Right atrium auricular region (tissue), 2 donors: ENCODE measurements around the gene DNA2. TPM values are rescaled to one million over a fixed set of nuclear protein-coding genes. Genes with fewer than 3 reads are reported as not detected.
"Not testable (repeated sequence)": the region's sequence is repeated elsewhere in the genome, so short reads cannot be mapped to it uniquely, and the experiment has no call there.

Source experiments
- DNase-seq: peaks from one replicate; pipeline ENCODE4 v3.0.0-alpha.2; 2019; ENCODE audit warnings: low spot score
- H3K27ac ChIP-seq, 2 donors: fragments of 200-600 bp; sonication (generic); 1 replicate in 1 of 2; 2 replicates in 1 of 2; pipeline ENCODE4 v1.5.1; 2016 to 2019
- H3K27me3 ChIP-seq, 2 donors: fragments of 200-600 bp; sonication (generic); one replicate each; pipeline versions ENCODE4 v1.5.1 to v1.6.0; 2017 to 2019
- H3K36me3 ChIP-seq: fragments of 200-600 bp; sonication (generic); one replicate; pipeline ENCODE4 v1.5.1; 2016
- H3K4me1 ChIP-seq, 2 donors: fragments of 200-600 bp; sonication (generic); one replicate each; pipeline versions ENCODE4 v1.5.1 to v1.6.0; 2017 to 2019
- H3K4me3 ChIP-seq, 2 donors: fragments of 200-600 bp; sonication (generic); 1 replicate in 1 of 2; 2 replicates in 1 of 2; pipeline ENCODE4 v1.5.1; 2017 to 2019; ENCODE audit warnings: mild to moderate bottlenecking in 1 of 2, moderate library complexity in 1 of 2
- H3K9me3 ChIP-seq, 2 donors: fragments of 200-600 bp; sonication (generic); one replicate each; pipeline ENCODE4 v1.5.1; 2019
- CTCF ChIP-seq, 2 donors: fragments of 200-600 bp; sonication (generic); IDR thresholded peaks; one replicate each; pipeline ENCODE4 v1.5.1; 2019; ENCODE audit warnings: antibody characterized with exemption in 2 of 2
- total RNA-seq, 2 donors: library from RNA; depleted of rRNA; stranded (reverse); fragments of >200 nt; gene quantifications; one replicate each; pipeline ENCODE4 v1.1.0, GENCODE V29; 2016

Gene DNA2
- total RNA-seq, 2 donors from 2014 or later = 0.90 to 1.3 TPM

GRCh38 chr10:68462536-68462935, 9.2 kb downstream of the DNA2 start:
- no peaks in the 10 kb centered on the region for H3K9me3 ChIP-seq
- no peak for TF ChIP-seq CTCF (IDR thresholded peaks at IDR 0.05)
- H3K4me3 ChIP-seq = no peak overlapping the region
- H3K36me3 ChIP-seq = no peaks in the 10 kb centered on the region
- no peak for DNase-seq
- H3K27ac ChIP-seq = no peak overlapping the region
- H3K27me3 ChIP-seq = no peaks in the 10 kb centered on the region
- H3K4me1 ChIP-seq = no peaks in the 10 kb centered on the region

GRCh38 chr10:68461032-68461431, 10.7 kb downstream of the DNA2 start:
- Histone ChIP-seq H3K4me3 (no peak overlapping the region), H3K4me1 (no peaks in the 10 kb centered on the region), H3K27ac (no peak overlapping the region), H3K36me3 (no peaks in the 10 kb centered on the region), H3K9me3 (no peaks in the 10 kb centered on the region), H3K27me3 (no peaks in the 10 kb centered on the region)
- no peak for DNase-seq
- no peak for TF ChIP-seq CTCF (IDR thresholded peaks at IDR 0.05)

GRCh38 chr10:68449698-68450097, 22.1 kb downstream of the DNA2 start:
- H3K9me3 ChIP-seq, H3K27me3 ChIP-seq, H3K36me3 ChIP-seq, H3K4me1 ChIP-seq, DNase-seq, H3K4me3 ChIP-seq, H3K27ac ChIP-seq: not testable (repeated sequence)

GRCh38 chr10:68446179-68446578, 25.6 kb downstream of the DNA2 start:
- TF ChIP-seq CTCF (IDR thresholded peaks at IDR 0.05) = no peak
- H3K27ac ChIP-seq = no peak overlapping the region
- H3K9me3 ChIP-seq = no peaks in the 10 kb centered on the region
- H3K27me3 ChIP-seq = no peaks in the 10 kb centered on the region
- H3K4me3 ChIP-seq = no peak overlapping the region
- H3K4me1 ChIP-seq = no peaks in the 10 kb centered on the region
- no peaks in the 10 kb centered on the region for H3K36me3 ChIP-seq
- no peak for DNase-seq

- H3K27ac ChIP-seq = no peak overlapping the region
- H3K9me3 ChIP-seq = no peaks in the 10 kb centered on the region
- H3K36me3 ChIP-seq = no peaks in the 10 kb centered on the region
- no peak for DNase-seq
- H3K4me1 ChIP-seq = no peaks in the 10 kb centered on the region
- no peak for TF ChIP-seq CTCF (IDR thresholded peaks at IDR 0.05)
- H3K4me3 ChIP-seq = no peak overlapping the region
- H3K27me3 ChIP-seq = no peaks in the 10 kb centered on the region
Observed at GRCh38 chr10:68442971-68443370, 28.8 kb downstream of the DNA2 start.

- Histone ChIP-seq H3K27me3 (no peaks in the 10 kb centered on the region), H3K4me3 (no peak overlapping the region), H3K36me3 (no peaks in the 10 kb centered on the region), H3K9me3 (no peaks in the 10 kb centered on the region), H3K4me1 (no peaks in the 10 kb centered on the region), H3K27ac (no peak overlapping the region)
- no peak for DNase-seq
- no peak for TF ChIP-seq CTCF (IDR thresholded peaks at IDR 0.05)
Observed at GRCh38 chr10:68440898-68441297, 30.9 kb downstream of the DNA2 start.
